ENCODE results near the gene BEX5.
A peak's percentile ranks its signal among the peaks of the same experiment; 100 is the strongest.
"Not testable (repeated sequence)": the region's sequence is repeated elsewhere in the genome, so short reads cannot be mapped to it uniquely, and the experiment has no call there.

GRCh38 chrX:102125436-102125835 is 30.3 kb downstream of the BEX5 start, which contains the start of gene TCEAL2:
- TF ChIP-seq CTCF (IDR thresholded peaks at IDR 0.05): not testable (repeated sequence)
- TF ChIP-seq POLR2A (IDR thresholded peaks at IDR 0.05): peak in 1 of 2 donors; percentile 77
